HG03097 (cell line): ENCODE measurements around the gene CLK2.
"Not testable (repeated sequence)": the region's sequence is repeated elsewhere in the genome, so short reads cannot be mapped to it uniquely, and the experiment has no call there.

Source experiments
- ATAC-seq: cut with Tn5 transposase; IDR thresholded peaks from one replicate; pipeline ENCODE4 v1.9.1; 2021; ENCODE audit not compliant: unreplicated experiment, low FRiP score

Gene CLK2

GRCh38 chr1:155245163-155245524 is 28.2 kb downstream of the CLK2 start:
- peak; percentile 4 for ATAC-seq

GRCh38 chr1:155244368-155245162 is 28.7 kb downstream of the CLK2 start:
- peak; percentile 81 for ATAC-seq

GRCh38 chr1:155242805-155243358 is 30.4 kb downstream of the CLK2 start:
- ATAC-seq: no peak

GRCh38 chr1:155241841-155242264 is 31.5 kb downstream of the CLK2 start:
- ATAC-seq: no peak

- ATAC-seq: no peak
These were observed 32.1 kb downstream of the CLK2 start for GRCh38 chr1:155241069-155241679.

GRCh38 chr1:155236451-155236850 is 36.9 kb downstream of the CLK2 start:
- no peak for ATAC-seq

- ATAC-seq: not testable (repeated sequence)
These were observed 37.9 kb downstream of the CLK2 start for GRCh38 chr1:155235375-155235774.

GRCh38 chr1:155233502-155233901 is 39.8 kb downstream of the CLK2 start:
- ATAC-seq: not testable (repeated sequence)

GRCh38 chr1:155232001-155232978 is 41.0 kb downstream of the CLK2 start:
- not testable (repeated sequence) for ATAC-seq

- not testable (repeated sequence) for ATAC-seq
These were observed 42.0 kb downstream of the CLK2 start for GRCh38 chr1:155231302-155231701.

- ATAC-seq: no peak
These were observed 45.2 kb downstream of the CLK2 start for GRCh38 chr1:155228096-155228427.

GRCh38 chr1:155227261-155228095 is 45.8 kb downstream of the CLK2 start:
- ATAC-seq: peak; percentile 91

GRCh38 chr1:155226910-155227260 is 46.4 kb downstream of the CLK2 start:
- ATAC-seq: peak; percentile 23

GRCh38 chr1:155226188-155226909 is 47.0 kb downstream of the CLK2 start:
- ATAC-seq: peak; percentile 33

GRCh38 chr1:155225404-155225759 is 47.9 kb downstream of the CLK2 start:
- ATAC-seq: not testable (repeated sequence)

- no peak for ATAC-seq
These were observed 50.3 kb downstream of the CLK2 start for GRCh38 chr1:155223047-155223446.

GRCh38 chr1:155220211-155220965 is 52.9 kb downstream of the CLK2 start:
- not testable (repeated sequence) for ATAC-seq

GRCh38 chr1:155219592-155220031 is 53.7 kb downstream of the CLK2 start:
- no peak for ATAC-seq
